NK-92 (cell line): ENCODE results near the gene AAK1.

Experiments used
- DNase-seq: peaks from one replicate; lab custom pipeline; 2025; ENCODE audit not compliant: unreplicated experiment; lab: John Stamatoyannopoulos, UW

Gene AAK1

GRCh38 chr2:69499242-69499641, 144.3 kb downstream of the AAK1 start:
- no peak for DNase-seq

GRCh38 chr2:69495861-69496260, 147.7 kb downstream of the AAK1 start:
- no peak for DNase-seq

DNA sequence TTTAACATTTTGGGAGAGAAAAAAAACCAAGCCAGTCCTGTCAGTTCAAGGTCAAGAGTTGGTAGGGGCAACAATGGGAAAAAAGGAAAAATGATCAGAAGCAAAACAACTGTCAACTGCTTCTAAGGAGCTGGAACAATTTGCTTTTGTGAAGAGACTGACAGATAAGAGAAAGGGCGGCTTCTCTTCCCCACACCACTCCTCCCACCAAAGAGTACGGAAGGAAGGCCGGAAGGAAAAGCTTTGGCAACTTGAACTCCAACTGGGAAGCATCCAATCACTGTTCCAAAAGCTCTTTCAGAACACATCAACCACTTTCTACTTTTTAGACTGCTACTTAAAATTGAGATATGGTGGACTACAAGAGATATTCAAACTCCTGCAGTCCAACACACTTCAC, 148.5 kb downstream of the AAK1 start:
- no peak for DNase-seq

DNA sequence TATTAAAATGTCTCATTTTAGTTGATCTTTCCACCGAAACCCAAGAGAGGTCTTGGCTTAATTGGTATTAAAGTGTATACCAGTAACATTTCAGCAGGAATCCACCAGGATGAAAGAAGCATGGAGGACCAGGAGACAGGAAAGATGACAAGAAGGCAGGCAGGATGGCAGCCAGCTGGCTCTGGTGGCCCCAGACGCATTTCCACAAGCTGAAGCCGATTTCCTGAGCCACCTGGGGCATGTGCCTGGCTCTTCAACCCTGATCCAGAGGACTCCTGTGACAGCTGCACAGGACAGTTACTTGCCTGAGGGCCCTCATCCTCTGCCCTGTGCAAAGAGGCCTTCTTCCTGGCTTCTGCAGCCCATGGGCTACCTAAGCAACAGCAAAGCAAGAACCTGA, 149.4 kb downstream of the AAK1 start:
- DNase-seq = no peak

DNA sequence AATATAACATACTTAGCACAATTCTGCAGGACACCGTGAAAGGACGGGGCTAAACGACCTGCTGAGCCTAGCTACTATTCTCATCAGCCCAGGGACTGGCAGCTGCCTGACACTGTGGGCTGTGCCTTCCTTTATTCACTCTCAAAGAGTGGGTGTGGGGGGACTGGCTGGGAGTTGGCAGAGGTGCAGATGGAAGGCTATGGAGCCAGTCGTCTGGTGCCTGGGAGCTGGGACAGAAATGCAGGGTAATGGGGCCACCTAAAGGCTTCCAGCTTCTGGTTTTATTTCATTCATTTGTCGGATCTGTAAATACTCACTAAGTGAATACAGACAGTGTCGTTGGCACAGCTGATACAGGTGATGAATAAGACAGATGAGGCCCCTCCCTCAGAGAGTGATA, 150.3 kb downstream of the AAK1 start:
- DNase-seq = no peak

- no peak for DNase-seq
Measured at GRCh38 chr2:69491864-69492263, 151.7 kb downstream of the AAK1 start.

- no peak for DNase-seq
Measured at GRCh38 chr2:69490486-69490885, 153.1 kb downstream of the AAK1 start.

GRCh38 chr2:69489793-69490192, 153.7 kb downstream of the AAK1 start:
- DNase-seq = no peak

- no peak for DNase-seq
Measured at GRCh38 chr2:69483696-69484095, 159.8 kb downstream of the AAK1 start.

GRCh38 chr2:69483024-69483423, 160.5 kb downstream of the AAK1 start:
- no peak for DNase-seq

- DNase-seq = no peak
Measured at GRCh38 chr2:69482471-69482870, 161.1 kb downstream of the AAK1 start.

- DNase-seq = no peak
Measured at GRCh38 chr2:69481421-69481820, 162.1 kb downstream of the AAK1 start.

DNA sequence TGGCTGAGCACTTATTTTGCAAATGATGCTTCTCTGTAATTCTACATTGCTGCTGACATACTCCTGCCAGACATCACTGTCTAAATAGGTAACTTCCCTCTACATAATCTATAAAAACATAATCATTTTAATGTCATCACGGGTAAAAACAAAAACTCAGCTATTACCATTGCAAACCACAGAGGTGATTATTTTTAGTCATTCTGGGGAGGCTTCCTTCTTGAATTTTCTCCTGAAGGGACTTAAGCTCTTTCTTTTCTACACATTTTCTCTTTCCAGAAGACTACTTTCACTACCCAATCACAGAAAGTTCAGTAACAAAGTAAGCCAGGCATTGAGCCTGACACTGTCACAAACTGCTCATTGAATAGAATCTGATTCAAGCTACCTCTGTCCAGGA, 165.9 kb downstream of the AAK1 start:
- no peak for DNase-seq

DNA sequence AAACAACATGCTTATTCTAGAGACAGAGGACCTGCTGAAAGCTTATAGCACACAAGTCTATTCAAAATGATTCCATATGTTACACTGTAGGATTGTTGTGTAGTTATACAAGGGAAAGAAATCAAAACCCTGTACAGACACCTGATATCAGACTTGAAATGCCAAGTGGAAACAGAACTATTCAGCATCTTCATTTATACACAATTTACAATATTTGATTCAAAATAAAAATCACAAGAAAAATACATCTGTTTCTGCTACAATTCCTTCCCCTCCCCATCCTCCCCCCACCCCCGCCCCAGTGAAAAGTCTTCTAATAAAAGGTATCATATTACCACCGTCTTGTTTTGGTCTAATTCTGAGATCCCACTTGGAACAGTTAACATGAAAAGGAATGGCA, 168.9 kb downstream of the AAK1 start:
- DNase-seq = no peak

DNA sequence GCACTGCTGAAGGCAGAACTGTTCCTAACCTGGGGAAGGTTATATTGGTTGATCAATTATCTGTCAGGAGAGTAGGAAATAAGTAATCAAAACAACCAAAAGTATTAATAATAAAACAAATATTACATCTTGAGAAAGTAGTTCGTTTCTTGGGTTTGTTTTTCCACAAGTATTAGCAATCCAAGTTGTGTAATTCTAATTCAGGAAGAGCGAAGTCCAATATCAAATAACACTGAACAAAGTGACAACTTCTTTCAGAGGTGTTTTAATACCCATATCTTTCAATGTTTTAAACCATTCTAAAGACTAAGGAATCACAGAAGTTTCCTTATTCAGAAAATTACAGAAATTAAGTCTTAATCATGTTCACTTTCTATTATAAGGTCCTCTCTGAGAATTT, 171.7 kb downstream of the AAK1 start:
- no peak for DNase-seq

- DNase-seq = no peak
Measured at GRCh38 chr2:69470911-69471310, 172.6 kb downstream of the AAK1 start.

DNA sequence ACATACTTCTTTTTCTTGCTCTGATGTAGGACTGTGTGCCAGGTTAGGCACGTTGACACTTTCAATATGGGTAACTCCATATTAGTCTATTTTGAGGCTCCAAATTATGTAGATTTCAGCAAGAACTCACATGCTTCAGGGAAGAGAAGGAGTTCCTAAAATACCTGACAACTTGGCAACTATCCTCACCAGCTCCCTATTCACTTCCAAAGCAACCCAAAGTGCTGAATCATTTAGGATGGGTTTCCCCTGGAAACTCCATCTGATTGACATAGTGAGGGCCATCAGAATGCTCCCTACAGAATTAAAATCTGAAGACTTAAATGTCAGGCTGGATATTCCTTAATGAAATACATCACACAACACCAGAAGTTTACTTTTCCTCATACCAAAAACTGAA, 173.8 kb downstream of the AAK1 start:
- no peak for DNase-seq

- no peak for DNase-seq
Measured at GRCh38 chr2:69469375-69469774, 174.2 kb downstream of the AAK1 start.

DNA sequence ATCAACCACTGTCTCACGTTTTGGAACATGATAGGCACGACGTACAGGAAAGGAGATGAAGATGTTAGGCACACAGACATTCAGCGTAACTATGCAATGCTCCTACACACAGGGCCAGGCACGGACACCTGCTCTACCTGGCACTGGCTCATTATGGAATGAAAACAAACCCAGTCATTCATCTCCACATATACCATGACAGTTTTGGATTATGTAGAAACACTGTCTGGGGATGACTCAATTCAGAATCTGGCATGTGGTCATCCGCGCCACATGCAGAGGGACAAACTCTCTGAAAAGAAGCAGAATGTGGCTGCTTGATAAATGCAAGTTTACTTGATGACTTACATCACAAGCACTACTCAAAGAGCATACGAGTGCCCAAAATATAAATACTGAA, 176.8 kb downstream of the AAK1 start:
- no peak for DNase-seq

GRCh38 chr2:69465513-69466456, 177.8 kb downstream of the AAK1 start:
- DNase-seq = no peak

- no peak for DNase-seq
Measured at GRCh38 chr2:69464575-69464974, 179.0 kb downstream of the AAK1 start.

DNA sequence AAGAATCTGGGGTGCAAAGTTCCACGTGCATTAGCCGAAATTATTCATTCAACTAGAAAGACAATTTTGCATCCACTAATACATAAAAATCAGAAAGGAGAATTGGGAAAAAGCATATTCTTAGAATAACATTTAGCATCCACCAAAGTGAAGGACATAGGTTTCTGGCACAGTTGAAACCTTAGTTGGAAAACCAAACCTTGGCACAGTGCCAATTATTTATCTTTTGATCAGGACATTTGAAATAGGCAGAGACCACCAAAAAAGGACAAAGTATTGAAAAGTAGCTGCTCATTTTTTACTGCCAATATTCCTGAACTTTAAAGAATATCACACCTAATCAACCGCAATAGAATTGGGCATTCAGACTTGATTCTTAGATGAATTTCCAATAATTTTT, 180.8 kb downstream of the AAK1 start:
- DNase-seq = no peak

- DNase-seq = no peak
Measured at GRCh38 chr2:69461404-69461803, 182.1 kb downstream of the AAK1 start.
